Body of pancreas (tissue), 4 donors: ENCODE data around the gene PXMP4.

ENCODE experiments used
- CTCF ChIP-seq, 7 experiments: fragments of 450-650 bp in 4 of 7; fragments of 200-600 bp in 3 of 7; sonication (generic) in 3 of 7; IDR thresholded peaks; one replicate each; pipeline ENCODE4 v1.5.1; 2016 to 2019; ENCODE audit warnings: antibody characterized with exemption in 7 of 7
- POLR2A ChIP-seq, 3 donors: fragments of 450-650 bp; IDR thresholded peaks; one replicate each; pipeline ENCODE4 v1.6.1; 2016; ENCODE audit warnings: antibody characterized with exemption in 3 of 3, mild to moderate bottlenecking in 2 of 3

- TF ChIP-seq CTCF (IDR thresholded peaks at IDR 0.05) (no peak), POLR2A (IDR thresholded peaks at IDR 0.05) (no peak)
Measured at GRCh38 chr20:33757458-33757857, 37.3 kb upstream of the PXMP4 start.
